Activated naive CD4-positive, alpha-beta T cell treated with anti-CD3 and anti-CD28 coated beads, Interleukin-2, amount 50 U/mL, for 16 hours (primary cell): ENCODE measurements around the gene MEGF10.
"Not testable (repeated sequence)": the region's sequence is repeated elsewhere in the genome, so short reads cannot be mapped to it uniquely, and the experiment has no call there.

Source experiments
- DNase-seq: peaks from one replicate; pipeline ENCODE4 v3.0.0-alpha.2; 2020

MEGF10 gene

GRCh38 chr5:127290019-127290945 is at the start of gene MEGF10:
Gene MEGF10, plus strand, starts transcription at chr5:127290796. Its CDS starts 40,513 bp downstream, at chr5:127331309.
- DNase-seq, result peak; percentile 17

DNA sequence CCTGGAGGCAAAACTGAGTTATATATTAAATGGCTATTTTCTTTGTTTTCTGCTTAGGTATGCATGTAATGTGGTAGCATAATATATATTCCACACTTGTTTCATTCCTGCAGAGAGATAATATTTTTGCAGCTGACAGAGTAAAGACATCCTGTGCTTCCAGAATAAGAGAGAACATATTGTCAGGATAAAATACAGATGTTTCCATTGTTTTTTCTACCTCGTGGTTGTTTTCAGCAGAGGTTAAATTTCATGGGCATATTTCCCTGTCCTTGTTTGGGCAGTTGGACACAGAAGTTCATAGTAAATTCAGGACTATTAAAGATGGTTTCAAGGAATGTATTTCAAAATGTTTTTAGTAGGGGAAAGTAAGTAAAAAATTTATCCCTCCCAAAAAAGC is 47.6 kb upstream of the MEGF10 start:
- no peak for DNase-seq

DNA sequence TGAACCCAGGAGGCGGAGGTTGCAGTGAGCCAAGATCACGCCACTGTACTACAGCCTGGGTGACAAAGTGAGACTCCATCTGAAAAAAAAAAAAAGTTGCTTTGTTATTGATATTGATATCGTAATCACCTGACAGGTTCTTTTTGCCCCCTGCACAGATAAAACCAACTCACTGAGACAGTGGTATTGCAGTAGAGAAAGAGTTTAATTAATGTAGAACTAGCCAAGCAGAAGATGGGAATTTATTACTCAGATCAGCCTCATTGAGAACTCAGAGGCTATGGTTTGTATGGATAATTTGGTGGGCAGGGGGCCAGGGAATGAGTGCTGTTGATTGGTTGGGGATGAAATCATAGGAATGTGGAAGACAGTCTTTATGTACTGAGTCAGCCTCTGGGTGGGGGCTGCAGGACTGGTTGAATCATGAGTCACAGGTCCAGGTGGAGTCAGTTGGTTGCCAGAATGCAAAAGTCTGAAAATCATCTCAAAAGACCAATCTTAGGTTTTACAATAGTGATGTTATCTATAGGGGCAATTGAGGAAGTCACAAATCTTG is 35.8 kb upstream of the MEGF10 start:
- DNase-seq, result no peak

GRCh38 chr5:127256886-127257597 is 33.6 kb upstream of the MEGF10 start:
- no peak for DNase-seq

- no peak for DNase-seq
These were observed 29.9 kb upstream of the MEGF10 start for GRCh38 chr5:127260686-127261085.

- DNase-seq, result not testable (repeated sequence)
These were observed 25.1 kb upstream of the MEGF10 start for GRCh38 chr5:127265473-127265872.

- not testable (repeated sequence) for DNase-seq
These were observed 22.3 kb upstream of the MEGF10 start for GRCh38 chr5:127268342-127268741.

GRCh38 chr5:127270713-127271112 is 19.9 kb upstream of the MEGF10 start:
- not testable (repeated sequence) for DNase-seq

- DNase-seq, result no peak
These were observed 14.9 kb upstream of the MEGF10 start for GRCh38 chr5:127275641-127276193.

DNA sequence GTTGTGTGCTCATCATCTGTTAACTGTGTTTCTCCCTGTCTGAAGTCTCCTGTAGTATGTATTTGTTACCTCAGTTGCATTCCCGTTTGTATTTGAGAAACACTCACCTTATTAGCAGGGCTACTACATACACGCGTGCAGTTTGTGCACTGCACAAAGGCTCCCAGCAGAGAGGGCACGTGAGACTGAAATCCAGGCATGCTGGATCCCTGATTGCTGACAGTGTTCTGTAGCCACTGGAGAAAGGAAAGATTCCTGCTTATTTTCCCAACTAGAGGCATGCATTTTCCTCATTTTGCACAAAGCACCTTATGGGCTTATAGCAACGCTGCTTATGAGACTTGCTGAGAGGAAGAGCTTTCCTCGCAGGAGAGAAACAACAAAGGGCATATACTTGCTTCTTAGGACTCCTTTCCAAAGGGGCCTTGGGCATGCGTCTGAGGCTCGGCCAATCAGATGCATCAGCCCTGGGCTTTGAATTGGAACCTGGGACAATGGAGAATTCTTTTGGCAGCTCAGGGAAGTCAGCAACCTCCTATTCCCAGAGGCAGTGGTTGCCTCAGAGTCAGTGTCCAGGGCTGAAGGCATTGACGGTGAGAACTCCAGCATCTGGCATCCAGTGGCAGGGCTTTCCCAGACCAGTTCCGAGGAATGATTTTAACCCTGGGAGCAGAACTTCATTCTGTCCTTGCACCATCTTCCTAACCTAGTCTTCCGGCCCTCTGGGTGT is 9.9 kb upstream of the MEGF10 start:
- DNase-seq, result no peak

DNA sequence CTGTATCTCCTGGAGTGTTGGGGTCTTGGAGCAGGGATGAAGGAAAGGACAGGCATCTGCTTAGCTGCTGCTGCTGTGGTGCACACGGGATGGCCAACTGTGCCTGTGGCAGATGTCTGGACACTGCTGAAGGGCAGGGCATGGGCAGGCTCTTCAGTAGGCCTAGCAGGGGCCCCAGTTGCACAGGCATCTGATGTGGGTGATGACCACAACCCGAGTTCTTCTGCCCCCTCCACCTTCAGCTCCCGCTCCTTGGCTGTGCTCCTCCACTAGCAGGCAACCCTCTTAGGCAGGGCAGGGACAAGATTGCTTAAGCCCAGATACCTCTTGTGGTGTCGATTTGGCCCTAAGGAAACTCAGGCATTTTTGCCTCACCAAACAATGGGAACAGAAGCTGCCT is 9.0 kb upstream of the MEGF10 start:
- DNase-seq, result no peak

- DNase-seq, result no peak
These were observed 1.9 kb upstream of the MEGF10 start for GRCh38 chr5:127288676-127289075.

DNA sequence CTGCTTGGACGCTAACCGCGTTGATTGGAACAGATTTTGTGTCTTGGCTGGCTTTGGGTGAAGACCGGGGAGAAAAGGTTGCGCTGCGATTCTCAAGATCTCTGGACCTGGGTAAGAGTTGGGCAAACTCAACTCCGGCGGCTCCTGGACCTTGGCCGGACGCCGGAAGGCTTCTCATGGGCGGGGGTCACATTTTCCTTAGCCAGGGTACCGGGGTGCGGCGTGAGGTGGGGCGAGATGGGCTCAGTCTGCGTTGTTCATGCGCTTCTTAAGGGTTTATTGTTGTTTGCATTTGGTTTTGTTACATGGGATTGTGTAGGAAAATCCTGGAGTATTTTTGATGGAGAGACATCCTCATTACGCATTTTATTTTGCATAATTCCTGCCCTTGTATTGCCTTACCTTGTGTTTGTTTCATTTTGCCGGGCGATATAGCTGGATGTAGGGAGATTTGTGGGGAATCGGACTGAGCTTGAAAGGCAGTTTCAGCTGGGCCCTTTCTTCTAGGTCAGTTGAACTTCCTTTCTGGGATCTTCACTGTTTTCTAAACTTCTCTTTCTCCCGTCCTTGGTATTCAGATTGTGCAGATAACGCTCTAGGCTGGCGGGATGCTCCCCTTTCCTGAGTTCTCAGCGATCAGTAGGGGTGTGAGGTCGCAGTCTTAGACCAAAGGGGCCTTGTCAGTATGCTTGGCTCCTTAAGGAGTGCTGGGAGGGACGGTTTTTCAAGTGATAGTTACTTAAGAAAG is 524 bp downstream of the MEGF10 start:
- no peak for DNase-seq

GRCh38 chr5:127292030-127292735 is 1.6 kb downstream of the MEGF10 start:
- DNase-seq, result no peak

GRCh38 chr5:127293373-127293772 is 2.8 kb downstream of the MEGF10 start:
- no peak for DNase-seq

- no peak for DNase-seq
These were observed 4.2 kb downstream of the MEGF10 start for GRCh38 chr5:127294829-127295228.

GRCh38 chr5:127295454-127295853 is 4.9 kb downstream of the MEGF10 start:
- DNase-seq, result no peak

- DNase-seq, result no peak
These were observed 5.7 kb downstream of the MEGF10 start for GRCh38 chr5:127296321-127296720.

DNA sequence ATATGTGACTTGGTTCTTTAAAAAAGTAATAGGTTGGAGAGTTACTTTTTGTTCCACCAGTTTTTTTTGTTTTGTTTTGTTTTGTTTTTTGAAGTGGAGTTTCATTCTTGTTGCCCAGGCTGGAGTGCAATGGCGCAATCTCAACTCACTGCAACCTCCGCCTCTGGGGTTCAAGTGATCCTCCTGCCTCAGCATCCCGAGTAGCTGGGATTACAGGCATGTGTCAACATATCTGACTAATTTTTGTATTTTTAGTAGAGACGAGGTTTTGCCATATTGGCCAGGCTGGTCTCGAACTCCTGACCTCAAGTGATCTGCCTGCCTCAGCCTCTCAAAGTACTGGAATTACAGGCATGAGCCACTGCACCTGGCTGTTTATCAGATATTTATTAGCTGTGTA is 6.3 kb downstream of the MEGF10 start:
- not testable (repeated sequence) for DNase-seq

- DNase-seq, result no peak
These were observed 6.9 kb downstream of the MEGF10 start for GRCh38 chr5:127297348-127298035.

GRCh38 chr5:127298036-127298429 is 7.4 kb downstream of the MEGF10 start:
- no peak for DNase-seq
